HG03378 (cell line): Measurements from ENCODE around the gene GFRA1.

Source experiments
- ATAC-seq: cut with Tn5 transposase; IDR thresholded peaks from one replicate; pipeline ENCODE4 v1.9.1; 2021; ENCODE audit warnings: mild to moderate bottlenecking, moderate library complexity; ENCODE audit not compliant: unreplicated experiment

Gene GFRA1

DNA sequence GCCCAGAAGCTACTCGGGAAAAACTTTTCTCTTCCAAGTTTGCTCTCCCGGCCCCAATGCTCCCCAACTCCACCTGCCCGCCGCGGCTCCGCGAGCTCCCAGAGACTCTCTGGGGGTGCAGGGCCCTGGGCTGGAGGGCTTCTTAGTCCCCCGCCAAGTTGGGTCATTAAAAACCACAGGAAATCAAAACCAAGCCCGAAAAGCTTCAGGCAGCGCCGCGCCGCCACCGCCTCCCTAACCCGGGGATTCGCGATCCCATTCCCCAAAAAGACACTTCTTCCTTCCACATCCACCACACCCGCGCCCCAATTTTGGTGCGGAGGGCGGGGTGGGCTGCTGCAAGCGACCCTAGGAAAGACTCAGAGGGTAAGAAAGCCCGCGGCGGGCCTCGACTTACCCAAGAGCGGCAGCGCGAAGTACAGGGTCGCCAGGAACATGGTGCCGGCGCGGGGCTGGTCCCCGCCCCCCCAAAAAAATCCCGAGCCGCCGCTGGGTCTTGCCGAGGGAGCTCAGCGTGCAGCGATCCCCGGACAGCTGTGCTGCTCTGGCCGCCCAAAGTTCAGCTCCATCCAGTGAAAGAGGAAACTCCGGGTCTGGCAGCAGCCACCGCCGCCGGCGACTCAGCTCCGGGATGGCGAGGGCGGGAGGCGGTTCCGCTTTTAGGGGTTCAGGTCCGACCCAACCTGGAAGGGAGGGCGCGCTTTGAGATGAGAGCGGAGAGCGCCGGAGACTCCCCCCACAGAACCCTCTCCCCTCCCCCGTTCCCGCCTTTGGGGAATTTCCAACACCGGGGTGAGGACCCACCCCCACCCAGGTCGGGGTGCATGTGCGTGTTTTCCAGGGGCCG lies 1.2 kb downstream of the GFRA1 start:
- no peak for ATAC-seq

DNA sequence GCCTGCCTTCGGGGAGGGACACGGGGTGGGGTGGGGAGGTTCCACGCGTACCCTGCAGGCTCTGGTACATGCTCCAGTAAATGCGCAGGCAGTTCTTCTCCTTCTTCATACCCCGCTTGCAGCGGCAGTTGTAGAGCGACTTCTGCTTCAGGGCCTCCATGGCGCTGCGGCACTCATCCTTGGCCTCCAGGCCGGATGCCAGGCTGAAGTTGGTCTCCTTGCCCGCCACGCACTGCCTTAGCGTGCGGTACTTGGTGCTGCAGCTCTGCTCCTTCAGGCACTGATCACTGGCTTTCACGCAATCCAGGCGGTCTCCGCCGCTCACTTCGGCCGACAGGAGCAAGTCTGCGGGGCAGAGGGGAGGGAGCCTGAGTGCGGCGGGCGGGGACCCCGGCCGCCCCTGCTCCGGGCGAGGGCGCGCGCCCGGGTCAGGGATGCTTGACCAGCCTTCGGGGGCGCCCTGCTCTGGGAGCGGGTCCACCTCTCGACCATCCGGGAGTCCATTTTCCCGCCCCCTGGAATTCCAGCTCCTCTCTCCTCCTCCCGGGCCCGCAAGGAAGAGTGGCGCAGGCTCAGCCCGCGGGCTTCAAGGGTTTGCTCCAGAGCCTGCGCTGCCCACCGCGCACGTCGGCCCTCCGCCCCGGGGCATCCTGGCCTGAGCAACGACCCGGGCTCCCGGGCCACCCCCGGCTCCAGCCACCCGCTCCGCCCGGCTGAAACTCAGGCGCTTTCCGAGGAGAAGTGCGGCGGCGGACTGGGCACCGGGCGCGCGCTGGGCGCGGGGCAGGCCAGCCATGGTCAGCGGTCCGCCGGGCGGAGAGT lies 2.0 kb downstream of the GFRA1 start:
- no peak for ATAC-seq

DNA sequence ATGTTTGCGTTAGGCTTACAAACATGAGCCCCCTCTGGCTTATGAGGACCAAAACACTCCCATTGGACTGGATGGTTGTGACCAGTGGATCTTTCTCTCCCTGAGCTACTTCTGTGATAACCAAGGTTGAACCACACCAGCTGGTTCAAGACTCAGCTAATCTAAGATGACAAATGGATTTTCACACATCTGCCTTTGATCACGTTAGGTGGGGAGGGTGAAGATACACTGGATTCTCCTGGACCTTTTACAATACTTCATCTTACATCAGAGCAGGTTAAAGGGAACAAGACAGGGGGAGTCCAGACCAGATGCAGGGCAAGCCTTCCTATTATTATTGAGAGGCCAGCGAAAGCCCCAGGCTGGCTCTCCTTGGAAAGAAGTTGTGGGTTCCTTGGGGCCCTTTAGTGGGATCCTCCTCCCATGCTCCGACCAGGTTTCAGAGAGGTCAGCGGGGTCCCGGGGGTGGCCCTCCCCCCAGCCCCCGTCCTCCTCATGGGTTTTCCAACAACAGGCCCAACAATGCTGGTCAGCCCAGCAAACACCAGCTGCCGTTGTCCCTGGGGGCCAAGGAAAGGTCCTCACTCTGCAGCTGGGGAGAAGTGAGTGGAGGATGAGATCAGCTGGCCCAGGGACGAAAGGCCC lies 2.8 kb downstream of the GFRA1 start:
- no peak for ATAC-seq

DNA sequence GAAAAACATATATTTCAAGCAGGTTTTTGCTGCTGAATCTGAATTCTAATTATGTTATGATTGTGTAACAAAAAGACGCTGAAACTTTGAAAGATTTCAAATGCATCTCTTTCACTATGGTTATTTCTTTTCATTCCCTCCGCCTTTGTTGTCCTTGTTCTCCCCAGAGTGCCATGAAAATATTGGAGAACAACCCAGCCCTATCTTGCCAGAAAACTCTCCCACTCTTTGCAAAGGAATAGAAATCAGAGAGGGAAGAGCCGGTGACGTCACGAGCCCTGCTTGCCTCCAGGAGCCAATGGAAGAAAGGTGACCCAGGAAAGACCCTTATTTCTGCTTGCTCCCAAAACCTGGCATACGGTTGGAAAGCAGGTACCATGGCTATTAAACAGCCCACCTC lies 3.4 kb downstream of the GFRA1 start:
- no peak for ATAC-seq

DNA sequence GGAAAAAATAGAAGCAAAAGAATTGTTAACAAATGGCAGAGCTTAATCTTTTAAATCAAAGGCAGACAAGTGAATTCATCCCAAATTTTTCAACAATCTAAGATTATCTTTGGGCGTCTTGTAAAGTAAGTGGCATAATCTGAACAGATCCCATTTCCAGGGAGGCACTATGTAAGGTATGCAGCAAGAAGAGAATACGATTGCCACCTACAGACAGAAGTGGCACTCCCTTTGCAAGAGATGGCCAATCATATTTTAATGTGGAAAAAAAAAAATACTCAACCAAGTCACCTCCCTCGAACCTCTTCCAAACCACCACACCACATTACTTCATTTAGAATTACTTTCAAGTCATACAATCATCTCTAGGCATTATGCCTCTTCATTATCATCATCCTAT lies 4.0 kb downstream of the GFRA1 start:
- ATAC-seq = no peak

DNA sequence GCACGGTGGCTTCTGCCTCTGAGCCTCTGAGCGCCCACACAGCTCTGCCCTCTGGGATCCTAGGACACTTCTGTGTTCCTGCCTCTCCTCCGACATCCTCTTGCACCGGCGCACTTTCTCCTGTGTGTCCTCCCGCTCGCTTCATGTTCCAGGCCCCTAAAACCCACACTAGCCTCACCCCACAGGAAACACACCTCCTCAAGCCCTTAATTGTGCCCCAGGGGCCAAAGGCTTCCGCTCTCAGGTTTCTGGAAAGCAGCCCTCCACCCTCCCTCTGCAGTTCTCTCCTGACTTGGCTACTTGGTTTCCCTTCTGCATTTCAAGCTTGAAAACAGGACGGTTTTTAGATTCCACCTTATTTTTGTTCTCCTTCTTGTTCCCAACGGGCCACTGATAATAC lies 7.3 kb downstream of the GFRA1 start:
- ATAC-seq = no peak

DNA sequence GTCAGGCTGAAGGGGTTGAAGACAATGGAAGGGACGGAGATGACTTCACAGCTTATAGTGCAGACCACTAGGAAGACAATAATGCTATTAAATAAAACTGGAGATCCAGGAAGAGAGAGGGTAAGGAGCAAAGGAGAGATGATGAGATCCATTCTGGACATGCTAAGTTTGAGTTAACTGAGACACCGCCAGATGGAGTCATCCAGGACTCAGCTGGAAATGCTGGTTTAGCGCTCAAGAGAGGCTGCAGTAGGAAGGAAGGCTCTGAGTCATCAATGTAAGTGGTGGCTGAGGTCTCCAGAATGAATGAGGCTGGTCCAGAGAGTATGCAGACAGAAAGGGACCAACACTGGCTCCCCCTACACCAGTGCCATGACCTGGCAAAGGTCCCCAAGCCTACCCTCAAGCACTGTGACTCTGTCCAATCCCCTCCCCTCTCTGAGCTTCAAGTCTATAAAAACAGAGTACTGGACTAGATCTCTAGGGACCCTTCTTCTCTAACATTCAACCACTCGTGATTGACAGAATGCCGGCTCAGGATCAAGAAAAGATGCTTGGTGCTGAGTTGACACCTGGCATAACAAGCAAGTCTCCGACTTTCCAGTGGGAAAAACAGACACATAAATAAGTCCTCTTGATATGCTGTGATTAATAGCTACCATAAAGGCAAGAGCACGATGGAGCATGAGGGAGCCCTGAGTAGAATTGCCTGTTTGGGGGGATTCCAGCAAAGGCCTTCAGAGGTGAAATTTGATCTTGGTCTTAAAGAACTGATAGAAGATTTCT lies 8.9 kb downstream of the GFRA1 start:
- no peak for ATAC-seq

DNA sequence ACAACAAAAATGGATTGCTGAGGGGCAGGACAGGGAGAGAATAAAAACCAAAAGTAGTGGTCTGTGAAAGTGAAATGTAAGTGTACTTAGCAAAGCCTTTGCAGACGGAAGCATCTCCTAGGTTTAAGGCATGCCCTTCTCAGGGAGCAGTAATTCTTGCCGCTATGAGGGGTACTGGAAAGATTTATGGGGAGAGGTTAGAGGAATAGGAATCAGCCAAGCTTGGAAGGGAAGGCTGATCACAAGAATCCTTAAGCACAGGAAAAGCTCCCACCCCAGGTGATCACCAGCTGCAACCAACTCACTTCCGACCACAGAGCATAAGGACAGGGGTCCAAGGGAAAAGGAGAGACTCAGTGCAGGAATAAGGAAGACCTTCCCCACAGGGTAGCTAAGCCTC lies 10.3 kb downstream of the GFRA1 start:
- ATAC-seq = no peak

DNA sequence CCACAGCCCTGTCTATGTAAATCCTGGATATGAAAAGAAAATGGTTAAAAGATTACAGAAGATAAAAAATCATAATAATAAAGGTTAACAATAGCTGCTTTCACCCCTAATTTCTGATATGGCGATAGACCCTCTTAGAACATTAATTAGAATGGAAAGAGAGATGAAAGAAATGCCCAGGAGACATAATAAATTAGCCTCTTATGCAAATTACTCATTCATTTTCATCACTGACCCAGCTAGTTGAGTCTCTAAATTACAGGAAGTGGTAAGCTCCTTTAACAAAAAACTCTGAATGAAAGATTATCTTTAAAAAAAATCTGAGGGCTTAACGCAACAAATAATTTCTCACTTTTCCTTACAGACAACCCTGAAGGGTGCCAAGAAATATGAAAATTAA lies 12.4 kb downstream of the GFRA1 start:
- ATAC-seq = no peak

DNA sequence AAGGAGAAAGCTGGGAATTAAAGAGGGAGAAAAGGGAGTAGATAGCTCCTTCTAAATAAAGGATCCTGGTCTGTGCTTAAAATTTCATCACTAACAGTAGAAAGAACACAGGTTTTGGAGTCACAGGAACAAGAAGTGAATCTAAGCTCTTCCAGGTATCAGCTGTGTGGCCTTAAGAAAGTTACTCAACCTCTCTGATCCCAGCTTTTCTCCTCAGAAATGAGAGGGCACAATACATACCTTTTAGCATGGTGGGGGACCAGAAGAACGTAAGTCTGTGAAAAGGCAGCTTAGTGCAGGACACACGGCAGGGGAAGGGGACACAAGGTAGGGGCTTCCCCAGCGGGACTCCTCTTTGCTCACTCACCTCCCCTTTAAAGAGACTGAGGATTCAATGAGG lies 13.4 kb downstream of the GFRA1 start:
- no peak for ATAC-seq

DNA sequence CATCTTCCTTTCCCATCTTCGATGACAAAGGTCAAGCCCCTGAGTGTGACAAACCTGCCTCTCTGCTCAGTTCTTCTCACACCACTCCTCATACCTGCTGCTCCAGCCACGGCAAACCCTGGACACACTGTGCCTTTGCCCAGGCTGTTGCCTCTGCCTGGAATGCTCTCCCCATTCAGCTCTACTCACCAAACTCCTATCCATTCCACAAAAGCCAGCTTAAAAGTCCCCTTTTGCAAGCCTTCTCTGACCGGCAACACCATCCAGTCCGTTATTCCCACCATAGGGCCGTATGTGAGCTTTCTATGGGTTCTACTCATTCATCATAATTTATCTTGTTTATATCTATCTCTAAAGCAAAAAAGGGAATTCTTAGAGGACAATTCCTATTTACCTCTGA lies 15.2 kb downstream of the GFRA1 start:
- no peak for ATAC-seq

DNA sequence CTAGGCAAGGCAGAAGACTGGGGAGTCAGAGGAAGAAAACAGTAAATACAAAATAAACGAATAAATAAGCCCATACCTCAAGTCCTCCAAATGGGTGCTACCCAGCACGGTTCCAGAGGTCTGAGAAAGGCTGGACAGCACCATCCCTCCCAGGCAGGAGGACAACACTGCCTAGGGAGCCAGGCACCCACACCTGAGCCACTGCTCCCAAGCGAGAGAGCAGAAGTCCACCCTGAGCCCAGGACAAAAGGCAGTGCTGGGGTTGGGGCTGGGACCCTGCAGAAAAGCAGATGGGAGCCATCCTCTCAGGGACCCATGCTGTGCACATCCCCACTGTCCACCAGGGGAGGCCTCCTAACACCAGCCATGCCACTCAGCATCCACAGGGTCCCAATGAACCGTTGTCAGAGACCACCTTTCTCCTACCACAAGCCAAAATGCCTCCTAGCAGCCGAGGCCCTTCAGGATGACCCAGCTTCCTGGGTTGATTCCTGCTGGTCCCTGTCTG lies 16.2 kb downstream of the GFRA1 start:
- ATAC-seq = no peak

DNA sequence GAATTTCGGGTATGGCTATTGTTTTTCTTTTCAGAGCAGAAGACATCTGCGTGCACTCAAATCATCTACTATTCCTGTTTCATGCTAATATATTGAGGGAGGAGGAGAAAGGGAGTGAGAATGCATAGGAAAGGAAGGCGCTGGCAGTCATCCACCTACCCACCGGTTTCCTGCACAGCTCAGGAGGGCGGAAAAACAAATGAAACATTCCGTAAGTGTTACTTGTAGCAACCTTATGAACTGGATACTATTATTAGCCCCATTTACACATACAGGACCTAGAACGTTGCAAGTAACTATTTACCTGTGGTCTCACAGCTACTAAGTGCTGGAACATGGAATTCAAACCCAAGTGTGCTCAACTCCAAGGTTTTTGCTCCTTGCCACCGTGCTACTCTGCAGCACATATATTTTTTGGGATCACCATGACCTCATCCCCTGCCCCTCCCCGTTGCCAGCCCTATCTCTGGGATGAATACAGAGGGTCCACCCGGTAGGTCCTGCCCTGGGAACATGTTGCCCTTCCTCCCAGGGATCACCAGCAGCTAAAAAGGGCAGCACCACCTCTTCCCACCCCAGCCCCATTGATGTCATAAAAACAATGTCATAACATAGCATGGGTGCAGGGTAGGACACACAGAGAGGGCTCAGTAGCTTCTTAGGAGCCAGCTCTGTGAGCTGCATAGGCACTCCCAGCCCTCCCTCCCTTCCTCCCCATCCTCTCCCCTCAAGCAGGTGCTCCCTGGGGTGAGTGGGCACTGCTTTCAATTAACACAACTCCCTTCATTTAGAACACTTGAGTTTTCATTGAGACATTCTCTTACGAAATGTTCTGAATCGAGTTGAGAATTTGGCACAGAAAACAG lies 16.9 kb downstream of the GFRA1 start:
- no peak for ATAC-seq

DNA sequence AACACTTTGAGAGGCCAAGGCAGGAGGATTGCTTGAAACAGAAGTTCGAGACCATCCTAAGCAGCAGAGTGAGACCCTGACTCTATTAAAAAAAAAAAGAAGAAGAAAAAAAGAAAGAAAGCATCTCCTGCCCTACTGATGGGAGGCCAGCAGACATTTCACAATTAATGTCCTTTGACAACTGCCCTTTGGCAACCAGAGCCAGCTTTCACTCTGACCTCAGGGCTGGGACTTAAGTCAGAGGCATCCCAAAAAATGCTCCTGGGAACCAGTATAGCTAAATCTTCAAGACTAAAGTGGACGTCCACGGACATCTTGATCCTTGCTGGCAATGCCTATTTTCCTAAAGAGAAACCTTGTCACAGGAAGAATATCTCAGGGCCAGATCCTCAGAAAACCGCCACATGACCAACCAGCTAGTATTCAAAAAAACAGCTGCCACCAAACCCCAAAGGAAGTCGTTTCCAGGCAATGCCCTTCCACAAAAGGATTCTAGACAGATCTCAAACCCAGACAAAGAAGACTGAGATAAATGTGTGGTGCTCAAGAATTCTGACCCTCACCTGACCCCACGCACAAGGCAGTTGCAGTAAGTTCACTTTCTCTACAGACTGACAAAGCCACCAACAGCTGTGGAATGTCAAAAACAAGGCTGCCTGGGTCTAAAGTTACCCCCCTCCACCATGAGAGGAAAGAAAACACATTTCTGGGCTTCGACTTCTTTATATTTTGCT lies 18.4 kb downstream of the GFRA1 start:
- ATAC-seq = no peak

DNA sequence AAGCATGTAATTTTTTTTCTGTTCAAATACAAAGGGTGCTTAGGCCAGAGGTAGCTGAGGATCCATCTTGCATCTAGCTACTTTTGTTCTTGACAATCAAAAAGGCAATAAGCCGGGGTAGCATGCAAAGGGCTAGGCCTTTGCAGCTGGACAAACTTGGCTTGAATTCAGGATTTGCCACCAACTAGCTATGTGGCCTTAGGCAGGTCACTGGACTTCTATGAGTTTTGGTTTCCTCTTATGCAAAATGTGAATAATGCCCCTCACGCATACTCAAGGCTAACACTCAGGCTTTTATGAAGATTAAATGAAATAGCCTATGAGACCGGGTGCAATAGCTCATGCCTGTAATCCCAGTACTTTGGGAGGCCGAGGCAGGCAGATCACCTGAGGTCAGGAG lies 19.3 kb downstream of the GFRA1 start:
- ATAC-seq = no peak

DNA sequence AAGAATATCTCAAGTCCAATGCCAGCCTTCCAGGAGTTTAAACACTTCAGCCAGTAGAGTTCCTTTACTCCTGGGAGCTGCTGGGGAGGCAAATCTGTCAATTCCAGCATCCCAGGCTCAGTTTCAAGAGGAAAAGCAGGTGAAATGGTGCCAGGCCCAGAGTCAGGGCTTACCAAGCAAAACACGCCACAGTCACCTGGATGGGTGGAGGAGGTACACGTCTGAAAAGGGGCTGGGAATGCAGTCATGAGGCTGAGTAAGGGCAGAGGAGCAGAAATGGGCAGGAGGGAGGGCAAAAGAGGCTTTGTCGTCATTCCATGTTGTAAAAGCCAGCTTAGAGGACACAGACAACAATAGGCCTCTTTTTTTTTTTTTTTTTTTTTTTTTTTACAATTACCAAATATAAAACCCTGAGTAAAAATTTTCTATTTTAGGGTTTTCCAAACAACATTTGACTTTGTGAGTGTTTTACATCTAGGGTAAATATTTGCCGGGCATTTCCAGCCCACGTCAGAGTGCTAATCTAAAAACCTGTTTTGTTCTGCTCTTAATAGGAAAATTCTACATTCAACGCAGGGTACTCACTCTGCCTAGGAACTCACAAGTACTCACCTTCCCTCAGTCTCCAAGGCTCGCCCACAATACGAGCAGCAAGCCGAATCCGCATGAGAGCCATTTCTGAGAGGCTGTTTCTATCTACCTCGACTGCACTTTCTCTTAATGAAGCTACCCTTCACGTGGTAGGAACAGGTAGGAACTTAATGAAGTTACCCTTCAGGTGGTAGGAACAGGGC lies 21.2 kb downstream of the GFRA1 start:
- no peak for ATAC-seq

DNA sequence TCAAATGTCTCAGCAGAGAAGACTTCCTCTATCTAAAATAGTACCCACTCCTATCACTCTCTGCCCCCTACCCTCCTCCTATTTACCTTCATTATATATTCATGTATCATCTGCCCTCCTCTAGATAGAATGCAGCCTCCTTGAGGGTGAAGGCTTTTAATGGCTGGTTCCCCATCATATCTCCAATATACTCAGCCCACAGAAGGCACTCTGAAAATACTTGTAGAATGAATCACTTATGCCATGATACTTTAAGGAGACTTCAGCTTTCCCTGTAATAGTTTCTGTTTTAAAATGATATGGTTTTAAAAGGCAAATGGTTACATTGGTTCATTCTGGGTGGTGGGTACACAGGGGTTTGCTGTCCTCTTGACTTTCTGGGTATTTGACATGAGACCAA lies 25.3 kb downstream of the GFRA1 start:
- ATAC-seq = no peak

DNA sequence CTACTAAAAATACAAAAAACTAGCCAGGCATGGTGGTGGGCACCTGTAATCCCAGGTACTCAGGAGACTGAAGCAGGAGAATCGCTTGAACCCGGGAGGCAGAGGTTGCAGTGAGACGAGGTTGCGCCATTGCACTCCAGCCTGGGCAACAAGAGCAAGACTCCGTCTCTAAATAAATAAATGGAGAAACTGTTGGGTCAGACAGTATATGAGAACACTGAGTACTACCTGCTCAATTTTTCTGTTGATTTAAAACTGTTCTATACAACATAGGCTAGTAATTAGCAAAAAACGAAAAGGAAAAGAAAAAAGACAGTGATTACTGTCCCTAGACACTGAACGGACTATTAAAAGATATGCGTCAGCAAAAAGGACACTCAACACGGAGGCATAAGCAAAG lies 26.7 kb downstream of the GFRA1 start:
- no peak for ATAC-seq
